Natural killer cell (primary cell): ENCODE measurements around the gene CCSER2. TPM values are rescaled to one million over a fixed set of nuclear protein-coding genes. Genes with fewer than 3 reads are reported as not detected.

Experiments used
- ATAC-seq, 3 donors: fragments of 150-1000 bp in 2 of 3; fragments of 200-7000 bp in 1 of 3; cut with Tn5 transposase; 1 replicate in 1 of 3; 2 replicates in 2 of 3; pipeline ENCODE4 v1.10.0; 2021; ENCODE audit warnings: mild to moderate bottlenecking in 2 of 3, moderate library complexity in 2 of 3
- DNase-seq, 2 donors: peaks; one replicate each; pipeline versions ENCODE4 v3.0.0 to v3.0.0-alpha.2; 2013 to 2021; ENCODE audit warnings: mixed read lengths in 1 of 2
- H3K27ac ChIP-seq: one replicate; pipeline ENCODE4 v1.5.1; 2013; ENCODE audit warnings: mild to moderate bottlenecking, low read length
- H3K27me3 ChIP-seq: one replicate; pipeline ENCODE4 v1.6.1; 2013; ENCODE audit warnings: low read length; ENCODE audit not compliant: control insufficient read depth, insufficient read depth
- H3K36me3 ChIP-seq: one replicate; pipeline ENCODE4 v1.6.1; 2013; ENCODE audit warnings: low read length; ENCODE audit not compliant: control insufficient read depth, insufficient read depth
- H3K4me1 ChIP-seq: one replicate; pipeline ENCODE4 v1.6.1; 2013; ENCODE audit warnings: low read length; ENCODE audit not compliant: control insufficient read depth, insufficient read depth
- H3K4me3 ChIP-seq: one replicate; pipeline ENCODE4 v1.5.1; 2013; ENCODE audit warnings: low read length
- H3K9me3 ChIP-seq: one replicate; pipeline ENCODE4 v1.6.1; 2013; ENCODE audit warnings: low read length; ENCODE audit not compliant: control insufficient read depth, insufficient read depth
- H3K27ac Mint-ChIP-seq, 2 donors: one replicate each; pipeline ENCODE4 v1.8.0; 2022; ENCODE audit warnings: mild to moderate bottlenecking in 2 of 2, mixed read lengths in 2 of 2, moderate library complexity in 1 of 2
- H3K27me3 Mint-ChIP-seq, 2 donors: one replicate each; pipeline ENCODE4 v1.8.0; 2022; ENCODE audit warnings: low read depth in 2 of 2, mixed read lengths in 2 of 2
- H3K36me3 Mint-ChIP-seq: one replicate; pipeline ENCODE4 v1.8.0; 2022; ENCODE audit warnings: mixed read lengths
- H3K4me1 Mint-ChIP-seq, 2 donors: one replicate each; pipeline ENCODE4 v1.8.0; 2022; ENCODE audit warnings: mixed read lengths in 2 of 2
- H3K4me3 Mint-ChIP-seq: one replicate; pipeline ENCODE4 v1.8.0; 2022; ENCODE audit warnings: mild to moderate bottlenecking, moderate library complexity, mixed read lengths
- H3K9me3 Mint-ChIP-seq, 2 donors: one replicate each; pipeline ENCODE4 v1.8.0; 2022; ENCODE audit warnings: mixed read lengths in 2 of 2
- WGBS: methylation state at CpG from one replicate; pipeline ENCODE4 v1.1.7; 2013; ENCODE audit warnings: missing lambda C conversion rate; ENCODE audit not compliant: insufficient coverage; 5-methylcytosine and 5-hydroxymethylcytosine counted together
- intact Hi-C: fragments of 100-400 bp; cut with micrococcal nuclease; formaldehyde crosslinking; loops from one replicate; pipeline ENCODE4 v1.14.2; 2022
- total RNA-seq, 4 donors: library from RNA; stranded (reverse); fragments of 120-200 nt in 1 of 4; gene quantifications; one replicate each; pipeline versions ENCODE4 v1.2.3 to v1.2.4, GENCODE V29; 2013 to 2022
- TF ChIP-seq, protein P1 (sequence below): fragments of 200-600 bp; IDR thresholded peaks from one replicate; pipeline ENCODE4 v1.8.0; 2022; ENCODE audit warnings: antibody characterized with exemption

Gene CCSER2
- total RNA-seq, 3 donors from 2014 or later (not counting 1 experiment from before 2014, with no cell fraction given): 125 to 158 (median 146) TPM

DNA sequence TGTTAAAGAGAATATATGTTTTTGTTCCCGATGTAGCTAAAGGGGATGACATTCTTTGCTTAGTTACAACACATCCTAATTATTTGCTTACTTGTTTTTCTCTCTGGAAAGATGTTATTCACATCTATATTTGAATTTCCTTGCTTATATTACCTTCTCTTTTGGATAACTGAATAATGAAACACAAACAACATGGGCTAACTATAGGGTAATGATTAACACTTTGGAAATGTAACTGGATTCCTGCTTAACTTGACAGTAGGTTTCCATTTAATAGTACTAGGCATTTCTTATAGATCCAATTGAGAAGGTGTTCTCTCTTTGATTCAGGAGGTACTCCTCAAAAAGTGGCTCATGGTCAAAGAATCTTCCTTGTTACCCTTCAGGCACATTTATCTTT, 141.1 kb downstream of the CCSER2 start:
- Histone ChIP-seq H3K4me1 (no peaks in the 10 kb centered on the region), H3K27ac (no peak overlapping the region), H3K36me3 (peaks cover 25% of the 10 kb centered on the region), H3K27me3 (no peaks in the 10 kb centered on the region), H3K4me3 (no peak overlapping the region), H3K9me3 (no peaks in the 10 kb centered on the region)
- Mint-ChIP-seq H3K27me3 (no peaks in the 10 kb centered on the region), H3K27ac (no peak overlapping the region), H3K9me3 (no peaks in the 10 kb centered on the region), H3K36me3 (peaks cover 22% of the 10 kb centered on the region), H3K4me1 (peaks cover 16 to 18% of the 10 kb centered on the region in 2 donors), H3K4me3 (no peak overlapping the region)
- ATAC-seq (no peak), DNase-seq (no peak)
- TF ChIP-seq, protein P1, sequence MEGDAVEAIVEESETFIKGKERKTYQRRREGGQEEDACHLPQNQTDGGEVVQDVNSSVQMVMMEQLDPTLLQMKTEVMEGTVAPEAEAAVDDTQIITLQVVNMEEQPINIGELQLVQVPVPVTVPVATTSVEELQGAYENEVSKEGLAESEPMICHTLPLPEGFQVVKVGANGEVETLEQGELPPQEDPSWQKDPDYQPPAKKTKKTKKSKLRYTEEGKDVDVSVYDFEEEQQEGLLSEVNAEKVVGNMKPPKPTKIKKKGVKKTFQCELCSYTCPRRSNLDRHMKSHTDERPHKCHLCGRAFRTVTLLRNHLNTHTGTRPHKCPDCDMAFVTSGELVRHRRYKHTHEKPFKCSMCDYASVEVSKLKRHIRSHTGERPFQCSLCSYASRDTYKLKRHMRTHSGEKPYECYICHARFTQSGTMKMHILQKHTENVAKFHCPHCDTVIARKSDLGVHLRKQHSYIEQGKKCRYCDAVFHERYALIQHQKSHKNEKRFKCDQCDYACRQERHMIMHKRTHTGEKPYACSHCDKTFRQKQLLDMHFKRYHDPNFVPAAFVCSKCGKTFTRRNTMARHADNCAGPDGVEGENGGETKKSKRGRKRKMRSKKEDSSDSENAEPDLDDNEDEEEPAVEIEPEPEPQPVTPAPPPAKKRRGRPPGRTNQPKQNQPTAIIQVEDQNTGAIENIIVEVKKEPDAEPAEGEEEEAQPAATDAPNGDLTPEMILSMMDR: no peak
- intact Hi-C loops: no loop called here
- WGBS: no CpG with 5 or more reads among the region's 1 CpG

DNA sequence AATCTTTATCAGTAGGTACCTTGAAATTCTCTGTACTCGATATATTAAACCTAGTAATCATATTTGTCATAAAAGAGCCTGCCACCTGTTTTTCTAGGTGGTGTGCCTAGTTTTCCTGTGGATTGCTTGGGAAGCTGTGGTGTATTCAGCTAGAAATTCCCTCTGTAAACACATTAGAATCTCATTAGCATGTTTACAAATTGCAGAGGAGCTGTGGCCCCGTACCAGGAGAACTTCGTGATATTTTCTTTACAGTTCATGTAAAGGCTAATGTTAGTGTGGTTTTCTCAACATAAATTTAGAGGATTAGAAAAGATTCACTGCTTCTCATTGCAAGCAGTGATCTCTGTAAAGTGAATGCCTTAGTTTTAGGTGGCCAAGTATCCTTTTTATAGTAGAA, 144.7 kb downstream of the CCSER2 start:
- H3K9me3 ChIP-seq: no peaks in the 10 kb centered on the region
- no peak for ATAC-seq
- no peaks in the 10 kb centered on the region for H3K4me1 ChIP-seq
- TF ChIP-seq, protein P1: no peak
- no peak overlapping the region for H3K27ac ChIP-seq
- Mint-ChIP-seq H3K4me3 (no peak overlapping the region), H3K9me3 (no peaks in the 10 kb centered on the region), H3K4me1 (peaks cover 1 to 7% of the 10 kb centered on the region in 2 donors), H3K36me3 (peaks cover 6% of the 10 kb centered on the region), H3K27me3 (no peaks in the 10 kb centered on the region), H3K27ac (no peak overlapping the region)
- H3K27me3 ChIP-seq: no peaks in the 10 kb centered on the region
- no peak for DNase-seq
- intact Hi-C loops: no loop called here
- H3K4me3 ChIP-seq: no peak overlapping the region
- H3K36me3 ChIP-seq: peaks cover 31% of the 10 kb centered on the region
- 95% methylated on average over 2 of the region's 3 CpGs for WGBS

DNA sequence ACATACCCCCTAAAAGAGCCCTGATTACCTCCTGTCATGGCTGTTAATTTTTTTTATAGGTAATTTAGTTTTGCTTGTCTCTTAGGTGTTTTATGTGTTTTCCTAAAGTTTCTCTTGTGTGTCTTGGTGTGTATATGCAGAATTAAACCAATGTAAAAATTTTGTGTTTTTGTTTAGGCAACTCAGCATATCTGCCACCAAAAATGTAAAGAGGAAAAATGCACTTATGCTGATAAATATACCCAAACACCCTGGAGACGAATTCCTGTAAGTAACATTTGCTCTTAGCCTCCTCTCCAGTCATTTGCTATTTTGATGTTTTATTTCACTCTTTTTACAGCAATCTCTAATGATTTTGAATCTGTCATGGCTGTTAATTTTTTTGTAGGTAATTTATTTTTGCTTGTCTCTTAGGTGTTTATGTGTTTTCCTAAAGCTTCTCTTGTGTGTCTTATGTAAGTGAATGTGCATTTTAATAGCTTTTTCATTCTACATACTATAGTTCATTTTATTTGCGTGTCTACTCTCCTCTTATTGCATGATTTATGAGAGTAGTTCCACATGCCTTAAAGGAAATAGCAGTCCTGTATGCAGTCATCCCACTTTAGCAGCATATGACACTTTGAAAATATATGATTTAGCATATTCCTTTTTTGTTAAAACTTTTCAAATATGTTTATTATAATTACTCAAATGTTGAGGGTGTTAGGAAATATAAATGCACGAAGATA, 149.2 kb downstream of the CCSER2 start:
- DNase-seq (no peak), ATAC-seq (no peak)
- Histone ChIP-seq H3K4me1 (no peaks in the 10 kb centered on the region), H3K27ac (no peak overlapping the region), H3K27me3 (no peaks in the 10 kb centered on the region), H3K9me3 (no peaks in the 10 kb centered on the region), H3K4me3 (no peak overlapping the region), H3K36me3 (peaks cover 26% of the 10 kb centered on the region)
- TF ChIP-seq, protein P1: no peak
- Mint-ChIP-seq H3K27ac (peak overlapping the region in 1 of 2 donors; percentile 8), H3K4me1 (peaks cover 0 to 5% of the 10 kb centered on the region in 2 donors), H3K9me3 (no peaks in the 10 kb centered on the region), H3K36me3 (no peaks in the 10 kb centered on the region), H3K27me3 (no peaks in the 10 kb centered on the region), H3K4me3 (no peak overlapping the region)
- 86% methylated on average over 1 of the region's 3 CpGs for WGBS
- intact Hi-C loops: no loop called here

DNA sequence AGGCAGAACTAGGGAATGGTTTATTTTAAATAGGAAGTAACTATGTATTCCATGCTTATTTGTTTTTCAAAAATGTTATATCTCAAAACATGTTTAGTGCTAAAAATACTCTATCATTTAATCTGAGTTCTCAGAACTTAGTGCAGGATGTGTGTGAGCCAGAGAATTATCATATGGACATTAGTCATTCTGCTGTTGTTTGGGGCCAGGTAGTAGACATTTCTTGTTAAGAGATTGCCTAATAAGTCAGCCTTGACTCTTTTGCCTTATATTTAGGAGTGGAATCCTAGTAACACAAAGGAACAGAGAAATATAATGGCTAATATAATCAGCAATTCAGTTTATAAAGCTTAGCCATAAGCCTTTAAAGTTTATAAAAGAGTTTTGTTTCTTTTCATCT, 149.8 kb downstream of the CCSER2 start:
- no peaks in the 10 kb centered on the region for H3K4me1 ChIP-seq
- peaks cover 27% of the 10 kb centered on the region for H3K36me3 ChIP-seq
- Mint-ChIP-seq H3K9me3 (no peaks in the 10 kb centered on the region), H3K36me3 (no peaks in the 10 kb centered on the region), H3K4me1 (peaks cover 0 to 5% of the 10 kb centered on the region in 2 donors), H3K27ac (no peak overlapping the region), H3K4me3 (no peak overlapping the region), H3K27me3 (no peaks in the 10 kb centered on the region)
- no peak overlapping the region for H3K27ac ChIP-seq
- no peaks in the 10 kb centered on the region for H3K9me3 ChIP-seq
- ATAC-seq: no peak
- no peaks in the 10 kb centered on the region for H3K27me3 ChIP-seq
- intact Hi-C loops: no loop called here
- no peak overlapping the region for H3K4me3 ChIP-seq
- TF ChIP-seq, protein P1: no peak
- no peak for DNase-seq
